ENCODE data around the gene TCN1.
"Not testable (repeated sequence)": the region's sequence is repeated elsewhere in the genome, so short reads cannot be mapped to it uniquely, and the experiment has no call there.

TCN1 gene, protein sequence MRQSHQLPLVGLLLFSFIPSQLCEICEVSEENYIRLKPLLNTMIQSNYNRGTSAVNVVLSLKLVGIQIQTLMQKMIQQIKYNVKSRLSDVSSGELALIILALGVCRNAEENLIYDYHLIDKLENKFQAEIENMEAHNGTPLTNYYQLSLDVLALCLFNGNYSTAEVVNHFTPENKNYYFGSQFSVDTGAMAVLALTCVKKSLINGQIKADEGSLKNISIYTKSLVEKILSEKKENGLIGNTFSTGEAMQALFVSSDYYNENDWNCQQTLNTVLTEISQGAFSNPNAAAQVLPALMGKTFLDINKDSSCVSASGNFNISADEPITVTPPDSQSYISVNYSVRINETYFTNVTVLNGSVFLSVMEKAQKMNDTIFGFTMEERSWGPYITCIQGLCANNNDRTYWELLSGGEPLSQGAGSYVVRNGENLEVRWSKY

DNA sequence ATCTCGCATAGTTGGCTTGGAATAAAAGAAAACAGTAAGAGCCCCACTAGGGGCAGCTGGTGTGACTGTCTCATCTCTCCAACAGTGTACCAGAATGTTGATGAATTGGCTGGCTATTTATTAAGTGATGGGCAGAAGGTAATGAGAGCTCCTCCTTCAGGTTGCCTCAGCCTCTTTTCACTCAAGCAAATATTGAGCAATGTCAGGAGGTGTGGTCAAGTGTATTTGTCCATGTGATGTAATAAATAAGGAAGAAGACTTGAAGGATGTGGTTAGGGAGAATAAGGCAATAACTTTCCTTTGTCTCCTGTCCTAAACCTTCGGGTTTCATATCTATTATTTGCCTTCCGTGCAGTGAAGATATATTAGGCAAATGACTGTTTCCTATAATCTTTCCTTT lies at the start of gene TCN1:
TSS of gene TCN1 (minus strand) at position 91 of the 400 bp plus-strand sequence. CDS start at position 74, 17 bp downstream.
- H3K27ac Mint-ChIP-seq, result no peak within 1 kb of the TSS
- peaks cover 10% of the 10 kb centered on the region for H3K9me3 Mint-ChIP-seq (ENCODE audit: low read depth)
- no peaks in the 10 kb centered on the region for H3K4me1 Mint-ChIP-seq (ENCODE audit: low read depth)
- H3K4me3 Mint-ChIP-seq, result no peak within 1 kb of the TSS
- no peaks in the 10 kb centered on the region for H3K36me3 Mint-ChIP-seq
- H3K27me3 Mint-ChIP-seq, result peaks cover 10% of the 10 kb centered on the region

DNA sequence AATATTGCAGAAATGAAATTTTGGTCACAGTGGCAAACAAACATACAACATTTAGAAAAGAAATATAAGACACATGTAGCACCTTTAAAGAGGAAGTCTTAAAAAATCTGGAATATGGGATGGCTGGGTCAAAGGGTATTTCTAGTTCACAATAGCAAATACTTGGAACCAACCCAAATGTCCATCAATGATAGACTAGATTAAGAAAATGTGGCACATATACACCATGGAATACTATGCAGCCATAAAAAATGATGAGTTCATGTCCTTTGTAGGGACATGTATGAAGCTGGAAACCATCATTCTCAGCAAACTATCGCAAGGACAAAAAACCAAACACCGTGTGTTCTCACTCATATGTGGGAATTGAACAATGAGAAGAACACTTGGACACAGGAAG lies 37.3 kb upstream of the TCN1 start:
- H3K4me3 Mint-ChIP-seq; H3K27me3 Mint-ChIP-seq; H3K27ac Mint-ChIP-seq; H3K9me3 Mint-ChIP-seq (ENCODE audit: low read depth); H3K36me3 Mint-ChIP-seq; H3K4me1 Mint-ChIP-seq (ENCODE audit: low read depth): not testable (repeated sequence)

DNA sequence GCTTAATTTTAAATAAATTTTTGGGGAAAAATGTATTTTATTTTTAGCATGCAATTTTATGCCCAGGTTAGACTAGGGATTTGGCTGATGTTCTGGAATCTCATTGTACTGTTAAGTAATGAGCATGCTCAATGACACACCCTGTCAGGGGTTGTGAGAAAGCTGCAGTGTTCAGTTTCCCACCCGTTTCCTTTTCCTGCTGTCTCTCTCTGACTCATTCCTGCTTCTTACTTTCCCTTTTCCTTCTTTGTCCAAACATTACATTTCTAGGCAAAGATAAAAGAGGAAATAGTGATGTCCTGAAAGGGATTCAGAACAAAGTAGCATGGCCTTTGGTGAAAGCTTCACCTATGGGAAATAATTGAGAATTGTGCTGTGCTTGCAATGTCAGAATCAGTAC lies 35.0 kb upstream of the TCN1 start:
- no peak overlapping the region for H3K27ac Mint-ChIP-seq
- no peaks in the 10 kb centered on the region for H3K4me1 Mint-ChIP-seq (ENCODE audit: low read depth)
- no peaks in the 10 kb centered on the region for H3K9me3 Mint-ChIP-seq (ENCODE audit: low read depth)
- no peaks in the 10 kb centered on the region for H3K36me3 Mint-ChIP-seq
- H3K4me3 Mint-ChIP-seq, result no peak overlapping the region
- no peaks in the 10 kb centered on the region for H3K27me3 Mint-ChIP-seq

- Mint-ChIP-seq H3K4me1 (ENCODE audit: low read depth) (no peaks in the 10 kb centered on the region), H3K27ac (no peak overlapping the region), H3K36me3 (no peaks in the 10 kb centered on the region), H3K9me3 (ENCODE audit: low read depth) (no peaks in the 10 kb centered on the region), H3K27me3 (no peaks in the 10 kb centered on the region), H3K4me3 (no peak overlapping the region)
Measured at GRCh38 chr11:59900366-59901126, 34.3 kb upstream of the TCN1 start.

DNA sequence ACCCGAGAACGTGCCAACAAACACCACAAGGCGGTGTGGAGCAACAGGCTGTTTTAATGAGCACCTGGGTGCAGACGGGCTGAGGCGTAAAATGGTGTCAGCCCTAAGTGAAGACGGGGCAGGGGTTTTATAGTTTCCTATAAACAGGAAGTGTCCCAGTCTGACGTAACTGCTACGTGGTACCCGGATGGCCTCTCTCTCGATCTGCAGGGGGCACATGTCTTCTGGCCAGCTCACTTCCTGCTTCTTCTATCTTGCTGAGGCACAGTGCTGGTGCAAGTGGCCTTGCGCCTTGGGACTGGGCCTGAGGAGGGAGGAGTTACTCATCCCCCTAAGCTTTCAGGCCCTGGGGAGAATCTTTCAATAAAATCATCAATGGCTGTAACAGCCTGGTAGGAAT lies 33.2 kb upstream of the TCN1 start:
- Mint-ChIP-seq H3K4me3 (no peak overlapping the region), H3K36me3 (no peaks in the 10 kb centered on the region), H3K4me1 (ENCODE audit: low read depth) (no peaks in the 10 kb centered on the region), H3K9me3 (ENCODE audit: low read depth) (no peaks in the 10 kb centered on the region), H3K27me3 (no peaks in the 10 kb centered on the region), H3K27ac (no peak overlapping the region)

- H3K27me3 Mint-ChIP-seq, result peaks cover 2% of the 10 kb centered on the region
- H3K36me3 Mint-ChIP-seq, result no peaks in the 10 kb centered on the region
- no peak overlapping the region for H3K27ac Mint-ChIP-seq
- H3K4me1 Mint-ChIP-seq (ENCODE audit: low read depth), result no peaks in the 10 kb centered on the region
- H3K9me3 Mint-ChIP-seq (ENCODE audit: low read depth), result no peaks in the 10 kb centered on the region
- H3K4me3 Mint-ChIP-seq, result no peak overlapping the region
Measured at GRCh38 chr11:59898650-59899049, 32.4 kb upstream of the TCN1 start.

DNA sequence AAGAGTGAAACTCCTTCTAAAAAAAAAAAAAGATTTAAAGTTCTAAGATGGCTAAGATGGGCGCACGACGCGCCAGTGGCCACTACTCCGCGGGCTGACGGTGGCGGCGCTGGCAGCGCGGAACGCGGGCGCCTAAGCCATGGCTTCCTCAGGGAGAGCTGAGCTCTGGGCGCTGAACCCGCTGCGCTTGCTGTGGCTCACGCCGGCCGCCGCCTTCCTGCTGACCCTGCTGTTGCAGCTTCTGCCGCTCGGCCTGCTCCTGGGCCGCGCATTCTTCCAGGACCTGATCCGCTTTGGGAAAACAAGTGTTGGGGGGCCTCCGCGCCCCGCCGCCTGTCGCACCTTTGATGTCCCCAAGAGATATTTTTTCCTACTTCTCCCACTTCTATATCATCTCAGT lies 31.8 kb upstream of the TCN1 start:
- H3K4me3 Mint-ChIP-seq, result no peak overlapping the region
- peaks cover 3% of the 10 kb centered on the region for H3K27me3 Mint-ChIP-seq
- no peaks in the 10 kb centered on the region for H3K36me3 Mint-ChIP-seq
- H3K9me3 Mint-ChIP-seq (ENCODE audit: low read depth), result no peaks in the 10 kb centered on the region
- no peaks in the 10 kb centered on the region for H3K4me1 Mint-ChIP-seq (ENCODE audit: low read depth)
- no peak overlapping the region for H3K27ac Mint-ChIP-seq

- Mint-ChIP-seq H3K4me1 (ENCODE audit: low read depth) (no peaks in the 10 kb centered on the region), H3K27me3 (peaks cover 5% of the 10 kb centered on the region)
Measured at GRCh38 chr11:59894616-59895015, 28.3 kb upstream of the TCN1 start.

GRCh38 chr11:59891781-59892181 lies 25.5 kb upstream of the TCN1 start:
- Mint-ChIP-seq H3K27ac (no peak overlapping the region), H3K9me3 (ENCODE audit: low read depth) (peaks cover 27% of the 10 kb centered on the region), H3K4me1 (ENCODE audit: low read depth) (no peaks in the 10 kb centered on the region), H3K4me3 (no peak overlapping the region), H3K27me3 (peaks cover 9% of the 10 kb centered on the region), H3K36me3 (peaks cover 10% of the 10 kb centered on the region)

More at GRCh38 chr11:59894616-59895015, 28.3 kb upstream of the TCN1 start:
- peaks cover 13% of the 10 kb centered on the region for H3K9me3 Mint-ChIP-seq (ENCODE audit: low read depth)
- peaks cover 3% of the 10 kb centered on the region for H3K36me3 Mint-ChIP-seq
- no peak overlapping the region for H3K4me3 Mint-ChIP-seq
- no peak overlapping the region for H3K27ac Mint-ChIP-seq

- H3K9me3 Mint-ChIP-seq (ENCODE audit: low read depth), result peaks cover 31% of the 10 kb centered on the region
- H3K4me1 Mint-ChIP-seq (ENCODE audit: low read depth); H3K36me3 Mint-ChIP-seq; H3K27ac Mint-ChIP-seq; H3K27me3 Mint-ChIP-seq; H3K4me3 Mint-ChIP-seq: not testable (repeated sequence)
Measured at GRCh38 chr11:59887156-59887555, 20.9 kb upstream of the TCN1 start.

DNA sequence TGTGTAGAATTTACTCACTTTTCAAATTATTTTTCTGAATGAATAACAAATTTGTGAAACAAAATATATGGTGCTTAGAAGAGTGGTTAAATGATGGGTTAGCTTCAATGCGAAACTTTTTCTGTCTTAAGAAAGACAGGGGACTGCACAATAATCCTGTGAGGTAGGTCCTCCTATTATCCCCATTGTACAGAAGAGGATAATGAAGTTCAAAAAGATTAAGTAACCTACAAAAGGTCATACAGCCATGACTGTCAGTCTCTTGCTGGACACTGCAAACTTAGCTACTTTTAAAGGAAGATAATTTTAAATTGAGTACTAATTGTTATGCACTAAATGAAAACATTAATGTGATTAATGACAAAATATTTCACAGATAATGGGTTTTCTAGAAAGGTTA lies 17.3 kb upstream of the TCN1 start:
- H3K27me3 Mint-ChIP-seq, result peaks cover under 1% of the 10 kb centered on the region
- H3K36me3 Mint-ChIP-seq, result peaks cover 3% of the 10 kb centered on the region
- H3K9me3 Mint-ChIP-seq (ENCODE audit: low read depth), result peaks cover 7% of the 10 kb centered on the region
- H3K4me3 Mint-ChIP-seq, result no peak overlapping the region
- no peak overlapping the region for H3K27ac Mint-ChIP-seq
- H3K4me1 Mint-ChIP-seq (ENCODE audit: low read depth), result no peaks in the 10 kb centered on the region

GRCh38 chr11:59879567-59879966 lies 13.3 kb upstream of the TCN1 start:
- Mint-ChIP-seq H3K4me3 (no peak overlapping the region), H3K27me3 (peaks cover 3% of the 10 kb centered on the region), H3K9me3 (ENCODE audit: low read depth) (no peaks in the 10 kb centered on the region), H3K4me1 (ENCODE audit: low read depth) (no peaks in the 10 kb centered on the region), H3K27ac (no peak overlapping the region), H3K36me3 (no peaks in the 10 kb centered on the region)

- Mint-ChIP-seq H3K36me3 (no peaks in the 10 kb centered on the region), H3K9me3 (ENCODE audit: low read depth) (no peaks in the 10 kb centered on the region), H3K27ac (no peak within 1 kb of the TSS), H3K4me3 (no peak within 1 kb of the TSS), H3K4me1 (ENCODE audit: low read depth) (no peaks in the 10 kb centered on the region), H3K27me3 (peaks cover 3% of the 10 kb centered on the region)
Measured at GRCh38 chr11:59878575-59878974, 12.3 kb upstream of the TCN1 start, which contains the start of gene OOSP3. TSS of gene OOSP3 (plus strand) at chr11:59878782. CDS start at chr11:59878809, 27 bp downstream.

GRCh38 chr11:59877784-59878183 lies 11.5 kb upstream of the TCN1 start:
- H3K27ac Mint-ChIP-seq, result no peak overlapping the region
- H3K9me3 Mint-ChIP-seq (ENCODE audit: low read depth), result no peaks in the 10 kb centered on the region
- H3K4me1 Mint-ChIP-seq (ENCODE audit: low read depth), result no peaks in the 10 kb centered on the region
- no peak overlapping the region for H3K4me3 Mint-ChIP-seq
- peaks cover 3% of the 10 kb centered on the region for H3K27me3 Mint-ChIP-seq
- H3K36me3 Mint-ChIP-seq, result no peaks in the 10 kb centered on the region

DNA sequence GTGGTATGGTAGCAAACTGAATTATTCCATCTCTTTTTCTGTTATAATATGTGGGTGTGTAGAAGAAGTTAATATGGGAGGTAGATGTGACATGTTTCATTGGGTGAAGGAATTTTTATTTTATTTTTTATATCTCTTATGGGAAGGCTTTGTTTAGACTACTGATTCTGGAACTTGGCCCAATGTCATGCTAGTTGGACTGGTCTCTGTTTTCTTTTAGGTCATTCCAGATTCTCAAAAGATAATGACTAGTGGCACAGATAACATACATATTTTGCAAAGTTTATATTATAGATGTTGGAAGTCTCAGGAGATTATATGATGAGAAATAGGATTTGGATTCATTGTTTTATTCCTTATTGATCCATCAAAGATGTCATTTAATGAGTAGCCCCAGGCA lies 11.0 kb upstream of the TCN1 start:
- Mint-ChIP-seq H3K27ac (no peak overlapping the region), H3K36me3 (no peaks in the 10 kb centered on the region), H3K9me3 (ENCODE audit: low read depth) (no peaks in the 10 kb centered on the region), H3K4me1 (ENCODE audit: low read depth) (no peaks in the 10 kb centered on the region), H3K4me3 (no peak overlapping the region), H3K27me3 (peaks cover 3% of the 10 kb centered on the region)

Measured in activated naive CD8-positive, alpha-beta T cell (primary cell).